ENCODE data around the gene GRK2.

The GRK2 gene

GRCh38 chr11:67270256-67271204 is 4.3 kb downstream of the GRK2 start:
- peak; percentile 37 for DNase-seq (ENCODE audit: low read depth)

DNA sequence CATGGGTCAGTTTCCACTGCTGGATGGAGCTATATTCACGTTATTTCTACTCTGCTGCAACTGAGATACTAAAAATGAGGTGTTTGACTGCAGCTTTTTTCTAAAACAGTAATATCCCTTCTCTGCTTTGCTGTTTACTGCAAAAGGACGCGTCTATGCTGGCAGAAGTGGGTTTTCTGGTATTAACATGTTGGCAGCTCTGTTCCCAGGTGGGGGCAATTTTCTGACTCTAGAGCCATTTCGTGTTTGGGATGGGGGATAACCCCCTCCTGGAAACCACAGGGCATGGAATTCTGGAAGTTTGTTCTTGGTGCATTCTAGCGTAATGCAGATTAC is 4.9 kb downstream of the GRK2 start:
- DNase-seq (ENCODE audit: low read depth) = no peak

DNA sequence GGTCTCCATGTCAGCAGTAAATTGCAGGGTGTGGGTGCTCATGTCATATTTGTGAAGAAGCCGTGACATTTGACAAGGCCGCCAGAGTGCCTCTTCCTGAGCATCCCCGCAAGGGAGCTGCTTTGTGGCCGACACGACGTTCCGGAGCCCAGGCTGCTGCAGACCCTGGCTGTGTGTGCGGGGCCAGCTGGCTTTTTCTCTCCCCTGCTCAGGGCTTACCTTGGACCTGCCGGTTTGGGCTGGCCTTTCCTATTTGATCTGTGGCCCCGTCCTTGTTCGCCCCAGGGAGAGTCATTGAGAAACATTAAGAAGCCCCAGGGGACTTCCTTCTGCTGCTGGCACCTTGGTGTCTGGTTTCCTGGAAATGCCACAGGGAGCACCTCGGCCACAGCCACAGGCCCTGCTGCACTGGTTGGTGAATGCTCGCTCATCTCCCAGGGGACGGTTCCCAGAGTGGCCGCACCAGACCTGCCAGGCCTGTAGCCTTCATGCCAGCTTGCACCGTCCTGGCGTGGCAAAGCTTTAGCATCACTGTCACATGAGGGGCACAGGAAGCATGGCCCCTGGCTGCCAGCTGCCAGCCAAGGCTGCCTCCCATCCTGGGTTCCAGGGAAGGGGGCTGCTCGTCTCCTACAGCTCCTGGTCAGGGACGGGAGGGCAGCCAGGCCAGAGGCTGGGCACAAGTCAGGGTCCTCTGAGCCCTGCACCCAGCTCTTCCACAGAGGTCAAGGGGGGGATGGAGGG is 5.4 kb downstream of the GRK2 start:
- no peak for DNase-seq (ENCODE audit: low read depth)

- no peak for DNase-seq (ENCODE audit: low read depth)
Measured at GRCh38 chr11:67272327-67273259, 6.3 kb downstream of the GRK2 start.

- DNase-seq (ENCODE audit: low read depth) = peak; percentile 50
Measured at GRCh38 chr11:67273260-67273990, 7.2 kb downstream of the GRK2 start.

DNA sequence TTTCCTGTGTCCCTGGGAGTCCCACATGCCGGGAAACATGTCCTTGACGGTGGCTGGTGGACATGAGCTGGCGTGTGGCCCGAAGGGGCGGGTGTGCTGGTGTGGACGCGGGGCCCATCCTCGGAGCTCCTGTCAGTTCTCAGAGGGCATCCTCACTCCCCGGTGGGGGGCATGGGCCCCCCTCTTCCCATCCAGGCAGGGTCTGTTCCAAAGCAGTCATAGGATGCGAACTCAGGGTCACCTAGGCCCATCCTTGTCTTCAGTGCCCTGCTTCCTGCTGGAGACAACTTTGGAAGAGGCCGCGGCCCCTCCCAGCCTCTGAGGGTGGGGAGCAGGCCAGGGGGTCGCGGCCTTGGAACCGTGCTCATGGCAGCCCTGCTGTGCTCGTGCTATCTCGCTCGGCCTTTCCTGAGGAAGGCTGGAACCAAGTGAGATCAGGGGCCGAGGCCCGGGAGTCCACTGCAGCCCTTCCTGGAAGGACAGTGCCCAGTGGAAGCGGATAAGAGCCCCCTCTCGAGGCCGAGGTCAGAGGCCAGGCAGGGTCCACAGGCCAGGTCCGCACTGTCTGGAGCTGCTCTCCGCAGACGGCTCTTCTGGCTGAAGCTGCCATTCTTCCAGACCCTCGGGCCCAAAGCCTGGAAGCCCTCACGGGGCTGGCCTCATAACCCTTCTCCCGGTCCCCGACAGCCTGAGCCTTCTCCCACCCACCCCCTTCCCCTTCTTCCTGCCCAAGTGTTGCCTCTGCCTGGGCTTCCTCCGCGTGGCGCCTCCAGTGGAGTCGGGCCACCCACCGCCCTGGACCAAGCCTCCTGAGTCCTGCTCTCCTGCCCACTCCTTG is 8.7 kb downstream of the GRK2 start:
- DNase-seq (ENCODE audit: low read depth) = no peak

GRCh38 chr11:67275606-67276409 is 9.5 kb downstream of the GRK2 start:
- no peak for DNase-seq (ENCODE audit: low read depth)

DNA sequence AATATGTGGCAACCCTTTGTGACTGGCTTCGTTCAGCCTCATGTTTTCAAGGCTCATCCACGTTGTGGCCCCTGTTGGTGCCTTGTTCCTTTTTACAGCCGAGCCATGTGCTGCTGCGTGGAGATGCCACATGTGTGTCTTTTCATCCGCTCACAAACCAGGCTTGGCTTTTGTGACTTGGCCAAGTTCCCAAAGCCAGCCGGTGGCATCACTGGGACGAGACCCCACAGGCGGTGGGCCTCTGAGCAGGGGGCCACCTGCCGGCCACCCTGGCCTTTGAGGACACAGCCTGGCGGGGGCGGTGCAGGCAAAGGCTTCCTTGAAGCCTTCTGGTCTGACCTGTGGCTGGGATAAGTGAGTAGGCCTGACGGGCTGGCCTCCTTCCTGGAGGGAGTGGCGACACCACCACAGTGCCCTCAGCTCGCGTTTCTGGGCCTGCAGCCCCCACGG is 10.5 kb downstream of the GRK2 start:
- DNase-seq (ENCODE audit: low read depth) = peak; percentile 57

DNA sequence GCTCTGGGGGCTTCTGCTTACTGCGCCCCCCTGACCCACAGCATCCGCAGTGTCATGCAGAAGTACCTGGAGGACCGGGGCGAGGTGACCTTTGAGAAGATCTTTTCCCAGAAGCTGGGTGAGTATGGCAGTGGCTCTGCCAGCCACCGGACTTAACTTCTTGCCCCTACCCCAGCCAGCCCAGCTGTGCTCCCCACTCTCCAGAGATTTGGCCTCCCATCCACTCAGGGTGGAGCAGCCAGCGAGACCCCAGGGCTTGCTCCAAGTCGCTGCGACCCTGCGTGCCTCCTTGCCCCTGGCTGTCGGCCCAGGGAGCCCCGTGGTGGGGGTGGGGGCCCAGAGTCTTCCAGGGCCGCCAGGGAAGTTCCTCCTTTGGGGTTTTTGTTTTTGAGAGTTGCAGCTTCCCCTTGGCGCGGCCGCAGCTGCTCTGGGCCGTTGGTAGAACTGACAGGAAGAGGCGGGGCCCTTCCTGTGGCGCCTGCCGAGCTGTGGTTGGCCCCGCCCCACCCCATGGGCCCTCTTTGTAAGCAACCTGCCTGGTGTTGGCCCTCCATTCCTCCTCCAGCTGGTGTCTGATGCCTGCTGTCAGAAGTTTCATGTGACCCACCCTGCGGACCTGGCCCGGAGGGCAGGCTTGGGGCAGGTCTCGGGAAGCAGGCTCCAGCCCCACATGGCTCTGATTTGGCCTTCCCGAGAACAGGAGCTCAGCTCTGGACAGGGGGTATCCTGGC is 11.1 kb downstream of the GRK2 start:
- DNase-seq (ENCODE audit: low read depth) = peak; percentile 74

GRCh38 chr11:67278135-67278938 is 12.1 kb downstream of the GRK2 start:
- DNase-seq (ENCODE audit: low read depth) = no peak

DNA sequence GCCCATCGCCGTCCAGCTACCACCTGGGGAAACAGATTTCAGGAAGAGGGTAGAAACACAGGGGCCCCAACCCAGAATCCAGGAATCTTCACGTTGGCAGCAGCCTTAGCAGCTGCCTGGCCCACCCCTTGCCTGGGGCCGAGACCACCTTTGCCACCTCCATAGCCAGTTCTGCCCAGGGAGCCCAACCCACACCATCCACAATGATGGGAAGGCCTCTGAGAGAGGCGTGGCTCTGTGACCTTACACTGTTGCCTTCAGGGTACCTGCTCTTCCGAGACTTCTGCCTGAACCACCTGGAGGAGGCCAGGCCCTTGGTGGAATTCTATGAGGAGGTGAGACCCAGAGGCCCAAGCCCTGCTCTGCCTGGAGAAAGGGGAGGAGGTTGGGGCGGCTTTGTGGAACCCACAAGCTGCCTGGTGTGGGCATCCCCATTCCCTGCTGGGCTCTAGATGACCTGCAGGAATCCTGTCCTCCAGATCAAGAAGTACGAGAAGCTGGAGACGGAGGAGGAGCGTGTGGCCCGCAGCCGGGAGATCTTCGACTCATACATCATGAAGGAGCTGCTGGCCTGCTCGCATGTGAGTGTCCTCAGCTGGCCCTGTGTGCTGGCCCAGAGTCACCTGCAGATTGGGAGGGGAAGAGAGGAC is 12.8 kb downstream of the GRK2 start:
- no peak for DNase-seq (ENCODE audit: low read depth)

- no peak for DNase-seq (ENCODE audit: low read depth)
Measured at GRCh38 chr11:67279589-67280340, 13.5 kb downstream of the GRK2 start.

- no peak for DNase-seq (ENCODE audit: low read depth)
Measured at GRCh38 chr11:67280341-67280787, 14.1 kb downstream of the GRK2 start.

DNA sequence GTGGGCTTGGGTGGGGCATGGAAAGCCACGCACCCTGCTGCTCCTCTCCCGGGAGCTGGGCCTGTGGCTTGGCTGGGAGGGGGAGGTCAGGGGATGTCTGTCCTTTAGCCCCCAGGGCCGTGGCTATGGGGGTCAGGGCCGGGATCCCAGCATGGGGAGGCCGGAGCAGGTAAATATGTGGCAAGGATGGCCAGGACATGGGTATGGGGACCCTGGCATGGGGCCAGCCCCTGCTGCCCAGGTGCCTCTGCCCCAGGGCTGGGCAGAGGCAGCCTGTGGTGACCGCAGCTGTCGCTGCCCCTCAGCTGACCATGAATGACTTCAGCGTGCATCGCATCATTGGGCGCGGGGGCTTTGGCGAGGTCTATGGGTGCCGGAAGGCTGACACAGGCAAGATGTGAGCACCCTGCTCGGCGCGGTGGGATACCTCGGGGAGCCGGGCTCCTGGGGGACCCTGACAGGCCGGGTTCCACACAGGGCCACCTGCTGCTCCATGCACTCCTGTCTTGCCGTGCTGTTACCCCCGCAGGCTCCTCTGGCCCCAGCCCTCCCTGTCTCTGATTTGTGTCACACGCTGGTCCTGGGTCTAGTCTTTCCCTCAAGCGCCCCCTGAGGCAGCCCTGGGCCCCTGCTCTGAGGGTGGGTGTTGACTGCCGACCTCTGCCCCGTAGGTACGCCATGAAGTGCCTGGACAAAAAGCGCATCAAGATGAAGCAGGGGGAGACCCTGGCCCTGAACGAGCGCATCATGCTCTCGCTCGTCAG is 14.7 kb downstream of the GRK2 start:
- DNase-seq (ENCODE audit: low read depth) = no peak

GRCh38 chr11:67281552-67282150 is 15.4 kb downstream of the GRK2 start:
- no peak for DNase-seq (ENCODE audit: low read depth)
